ACC112 (cell line): ENCODE data around the gene SYCE1L.

Source experiments
- H2AFZ ChIP-seq: fragments of 200-600 bp; sonication (generic); one replicate; pipeline ENCODE4 v1.6.0; 2017; ENCODE audit warnings: antibody characterized with exemption, low read length; ENCODE audit not compliant: unreplicated experiment
- H3K27ac ChIP-seq: fragments of 200-600 bp; sonication (generic); 2 replicates; pipeline ENCODE4 v1.5.1; 2014; ENCODE audit warnings: low read depth, mild to moderate bottlenecking, antibody characterized with exemption, low read length, moderate library complexity
- H3K27me3 ChIP-seq: fragments of 200-600 bp; sonication (generic); 2 replicates; pipeline ENCODE4 v1.6.1; 2014; ENCODE audit warnings: mild to moderate bottlenecking, antibody characterized with exemption, low read length, moderate library complexity, mixed read lengths; ENCODE audit not compliant: insufficient read depth
- H3K36me3 ChIP-seq: fragments of 200-600 bp; sonication (generic); 2 replicates; pipeline ENCODE4 v1.6.1; 2016; ENCODE audit warnings: mild to moderate bottlenecking, antibody characterized with exemption, low read length, moderate library complexity, mixed read lengths; ENCODE audit not compliant: insufficient read depth
- H3K4me1 ChIP-seq: fragments of 200-600 bp; sonication (generic); one replicate; pipeline ENCODE4 v1.6.1; 2016; ENCODE audit warnings: low read length, mixed read lengths; ENCODE audit not compliant: insufficient read depth, unreplicated experiment, control insufficient read depth
- H3K4me3 ChIP-seq: fragments of 200-600 bp; sonication (generic); 2 replicates; pipeline ENCODE4 v1.5.1; 2014; ENCODE audit warnings: mild to moderate bottlenecking, low read depth, low read length
- H3K79me2 ChIP-seq: fragments of 200-600 bp; sonication (generic); one replicate; pipeline ENCODE4 v1.6.0; 2016; ENCODE audit warnings: low read length; ENCODE audit not compliant: control insufficient read depth, unreplicated experiment, insufficient read depth

SYCE1L gene

GRCh38 chr16:77206533-77206932, 7.3 kb downstream of the SYCE1L start:
- H3K79me2 ChIP-seq = no peaks in the 10 kb centered on the region
- H2AFZ ChIP-seq = no peak overlapping the region
- no peak overlapping the region for H3K4me3 ChIP-seq
- H3K4me1 ChIP-seq = no peaks in the 10 kb centered on the region
- H3K27ac ChIP-seq = no peak overlapping the region
- no peaks in the 10 kb centered on the region for H3K36me3 ChIP-seq
- H3K27me3 ChIP-seq = peaks cover 9% of the 10 kb centered on the region

- no peaks in the 10 kb centered on the region for H3K4me1 ChIP-seq
- H3K79me2 ChIP-seq = no peaks in the 10 kb centered on the region
- H3K27ac ChIP-seq = no peak overlapping the region
Observed at GRCh38 chr16:77207030-77207429, 7.8 kb downstream of the SYCE1L start.

DNA sequence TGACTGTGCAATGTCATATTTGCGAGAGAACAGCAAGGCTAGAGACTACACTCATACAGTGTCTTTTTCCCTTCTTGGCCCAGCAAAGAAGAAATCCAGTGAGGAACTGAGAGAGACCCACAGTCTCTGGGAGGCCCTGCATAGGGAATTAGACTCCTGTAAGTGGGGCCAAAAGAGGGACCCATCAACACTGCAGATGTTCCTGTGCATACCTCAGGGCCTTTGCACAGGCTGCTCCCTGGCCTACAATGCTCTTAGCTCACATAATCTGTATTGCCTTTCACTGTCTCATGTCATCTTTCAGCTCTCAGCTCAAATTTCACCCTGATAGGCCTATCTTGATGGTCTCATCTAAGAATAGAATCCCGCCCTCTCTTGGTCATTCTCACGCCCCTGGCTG, 9.2 kb downstream of the SYCE1L start:
- Histone ChIP-seq H3K79me2 (no peaks in the 10 kb centered on the region), H2AFZ (no peak overlapping the region), H3K4me1 (peaks cover 4% of the 10 kb centered on the region), H3K4me3 (no peak overlapping the region), H3K36me3 (no peaks in the 10 kb centered on the region), H3K27ac (no peak overlapping the region), H3K27me3 (peaks cover 12% of the 10 kb centered on the region)

More at GRCh38 chr16:77207030-77207429, 7.8 kb downstream of the SYCE1L start:
- Histone ChIP-seq H3K4me3 (no peak overlapping the region), H3K36me3 (no peaks in the 10 kb centered on the region), H3K27me3 (peaks cover 12% of the 10 kb centered on the region), H2AFZ (no peak overlapping the region)

GRCh38 chr16:77211880-77212740, 12.9 kb downstream of the SYCE1L start:
- Histone ChIP-seq H3K36me3 (no peaks in the 10 kb centered on the region), H2AFZ (peak overlapping the region; percentile 72), H3K27me3 (peaks cover 12% of the 10 kb centered on the region), H3K27ac (no peak overlapping the region), H3K4me3 (peak overlapping the region; percentile 83), H3K79me2 (no peaks in the 10 kb centered on the region), H3K4me1 (peaks cover 14% of the 10 kb centered on the region)

GRCh38 chr16:77212741-77213541, 13.7 kb downstream of the SYCE1L start:
- Histone ChIP-seq H2AFZ (peak overlapping the region; percentile 72), H3K4me1 (peaks cover 14% of the 10 kb centered on the region), H3K4me3 (peak overlapping the region; percentile 83), H3K27ac (no peak overlapping the region), H3K79me2 (no peaks in the 10 kb centered on the region), H3K27me3 (peaks cover 12% of the 10 kb centered on the region), H3K36me3 (no peaks in the 10 kb centered on the region)

GRCh38 chr16:77213542-77214106, 14.4 kb downstream of the SYCE1L start:
- no peaks in the 10 kb centered on the region for H3K36me3 ChIP-seq
- no peak overlapping the region for H2AFZ ChIP-seq
- H3K79me2 ChIP-seq = no peaks in the 10 kb centered on the region
- H3K27me3 ChIP-seq = peaks cover 12% of the 10 kb centered on the region
- H3K4me3 ChIP-seq = peak overlapping the region; percentile 83; the same call in 1 of the 2 replicates
- H3K27ac ChIP-seq = no peak overlapping the region
- H3K4me1 ChIP-seq = peaks cover 14% of the 10 kb centered on the region

GRCh38 chr16:77214411-77215138, 15.4 kb downstream of the SYCE1L start:
- Histone ChIP-seq H3K27ac (no peak overlapping the region), H3K36me3 (no peaks in the 10 kb centered on the region), H2AFZ (no peak overlapping the region), H3K4me1 (peaks cover 18% of the 10 kb centered on the region), H3K4me3 (no peak overlapping the region), H3K79me2 (no peaks in the 10 kb centered on the region), H3K27me3 (peaks cover 12% of the 10 kb centered on the region)

DNA sequence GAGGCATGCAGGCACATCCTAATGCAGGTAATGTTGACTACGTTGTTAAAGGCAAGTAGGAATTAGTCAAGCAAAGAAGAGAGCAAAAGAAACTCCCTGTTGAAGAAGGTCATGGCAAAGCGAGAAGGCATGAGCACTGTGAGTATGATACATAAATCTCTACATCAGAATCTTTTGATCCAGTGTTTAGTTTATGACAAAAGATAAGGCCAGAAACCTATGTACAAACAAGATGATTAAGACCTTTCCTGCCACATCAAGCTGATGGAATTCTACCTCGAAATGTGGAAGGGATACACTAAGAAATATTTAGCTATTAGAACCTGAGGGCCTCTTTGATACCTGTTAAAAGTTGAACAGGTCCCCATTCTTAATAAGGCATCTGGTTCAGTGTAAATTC, 20.2 kb downstream of the SYCE1L start:
- no peaks in the 10 kb centered on the region for H3K36me3 ChIP-seq
- H3K27ac ChIP-seq = no peak overlapping the region
- H3K4me1 ChIP-seq = peaks cover 7% of the 10 kb centered on the region
- H3K79me2 ChIP-seq = no peaks in the 10 kb centered on the region
- no peak overlapping the region for H3K4me3 ChIP-seq
- no peak overlapping the region for H2AFZ ChIP-seq
- H3K27me3 ChIP-seq = no peaks in the 10 kb centered on the region; the same call in 1 of the 2 replicates

GRCh38 chr16:77220427-77220826, 21.2 kb downstream of the SYCE1L start:
- H3K27ac ChIP-seq = no peak overlapping the region
- no peaks in the 10 kb centered on the region for H3K36me3 ChIP-seq
- no peaks in the 10 kb centered on the region for H3K79me2 ChIP-seq
- H3K4me3 ChIP-seq = no peak overlapping the region
- peaks cover 5% of the 10 kb centered on the region for H3K4me1 ChIP-seq
- peaks cover 2% of the 10 kb centered on the region; the same call in 1 of the 2 replicates for H3K27me3 ChIP-seq
- no peak overlapping the region for H2AFZ ChIP-seq

DNA sequence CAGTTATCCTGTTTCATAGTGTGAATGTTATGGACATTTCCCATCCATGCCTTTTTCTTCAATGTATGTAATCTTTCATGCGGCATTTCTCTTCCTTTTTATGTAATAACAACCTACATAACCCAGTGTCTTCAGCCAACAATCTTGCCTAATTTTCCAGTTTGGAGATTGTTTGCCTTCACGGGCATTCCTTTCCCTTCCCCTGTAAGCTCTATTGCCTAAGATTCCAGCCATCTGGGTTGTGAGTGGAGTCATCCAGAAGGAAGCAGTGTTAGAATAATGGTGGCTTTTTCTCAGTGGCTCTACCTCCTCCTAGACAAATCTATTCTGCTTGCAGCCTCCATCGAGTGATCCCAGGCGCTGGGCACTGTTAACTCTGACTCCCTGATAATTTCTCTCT, 22.3 kb downstream of the SYCE1L start:
- Histone ChIP-seq H3K36me3 (no peaks in the 10 kb centered on the region), H2AFZ (no peak overlapping the region), H3K4me3 (no peak overlapping the region), H3K27me3 (peaks cover 13% of the 10 kb centered on the region), H3K4me1 (peaks cover 5% of the 10 kb centered on the region), H3K27ac (no peak overlapping the region), H3K79me2 (no peaks in the 10 kb centered on the region)
